Epithelial cell of proximal tubule (primary cell): ENCODE data around the gene ZNG1A. TPM values are rescaled to one million over a fixed set of nuclear protein-coding genes. Genes with fewer than 3 reads are reported as not detected.
"Not testable (repeated sequence)": the region's sequence is repeated elsewhere in the genome, so short reads cannot be mapped to it uniquely, and the experiment has no call there.

Source experiments
- DNase-seq: peaks from one replicate; pipeline ENCODE4 v3.0.0-alpha.2; 2011; ENCODE audit warnings: low read depth
- H3K4me3 ChIP-seq: 2 replicates; pipeline ENCODE4 v1.5.1; 2011; ENCODE audit warnings: low read depth, mild to moderate bottlenecking, low read length
- total RNA-seq: library from RNA; depleted of rRNA; stranded (reverse); fragments of >200 nt; gene quantifications from 2 replicates; pipeline ENCODE4 v1.2.3, GENCODE V29; 2015

Gene ZNG1A
- total RNA-seq, 1 donor from 2014 or later = 48.7 TPM

DNA sequence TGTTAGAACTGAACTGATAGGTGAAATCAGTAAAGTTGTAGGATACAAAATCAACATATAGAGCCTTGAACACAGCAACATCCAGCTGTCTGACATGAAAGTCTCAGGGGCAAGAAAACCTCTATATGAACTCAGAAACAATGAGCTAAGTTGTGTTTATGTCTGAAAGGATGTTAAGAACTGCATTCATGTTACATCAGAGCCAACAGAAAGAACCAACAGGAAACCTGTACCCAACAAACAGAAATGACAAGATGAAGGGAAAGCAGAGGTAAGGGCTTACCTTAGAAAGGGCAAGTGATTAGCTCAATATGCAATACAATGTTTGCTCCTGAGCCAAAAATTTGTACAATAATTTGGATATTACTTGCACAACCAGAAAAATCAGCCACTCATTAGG, 92.2 kb downstream of the ZNG1A start:
- DNase-seq, H3K4me3 ChIP-seq: not testable (repeated sequence)

DNA sequence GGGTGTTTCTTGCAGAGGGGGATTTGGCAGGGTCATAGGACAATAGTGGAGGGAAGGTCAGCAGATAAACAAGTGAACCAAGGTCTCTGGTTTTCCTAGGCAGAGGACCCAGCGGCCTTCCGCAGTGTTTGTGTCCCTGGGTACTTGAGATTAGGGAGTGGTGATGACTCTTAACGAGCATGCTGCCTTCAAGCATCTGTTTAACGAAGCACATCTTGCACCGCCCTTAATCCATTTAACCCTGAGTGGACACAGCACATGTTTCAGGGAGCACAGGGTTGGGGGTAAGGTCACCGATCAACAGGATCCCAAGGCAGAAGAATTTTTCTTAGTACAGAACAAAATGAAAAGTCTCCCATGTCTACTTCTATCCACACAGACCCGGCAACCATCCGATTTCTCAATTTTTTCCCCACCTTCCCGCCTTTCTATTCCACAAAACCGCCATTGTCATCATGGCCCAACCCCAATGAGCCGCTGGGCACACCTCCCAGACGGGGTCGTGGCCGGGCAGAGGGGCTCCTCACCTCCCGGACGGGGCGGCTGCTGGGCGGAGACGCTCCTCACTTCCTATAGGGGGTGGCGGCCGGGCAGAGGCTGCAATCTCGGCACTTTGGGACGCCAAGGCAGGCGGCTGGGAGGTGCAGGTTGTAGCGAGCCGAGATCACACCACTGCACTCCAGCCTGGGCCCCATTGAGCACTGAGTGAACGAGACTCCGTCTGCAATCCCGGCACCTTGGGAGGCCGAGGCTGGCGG, 95.7 kb downstream of the ZNG1A start:
- DNase-seq, H3K4me3 ChIP-seq: not testable (repeated sequence)

DNA sequence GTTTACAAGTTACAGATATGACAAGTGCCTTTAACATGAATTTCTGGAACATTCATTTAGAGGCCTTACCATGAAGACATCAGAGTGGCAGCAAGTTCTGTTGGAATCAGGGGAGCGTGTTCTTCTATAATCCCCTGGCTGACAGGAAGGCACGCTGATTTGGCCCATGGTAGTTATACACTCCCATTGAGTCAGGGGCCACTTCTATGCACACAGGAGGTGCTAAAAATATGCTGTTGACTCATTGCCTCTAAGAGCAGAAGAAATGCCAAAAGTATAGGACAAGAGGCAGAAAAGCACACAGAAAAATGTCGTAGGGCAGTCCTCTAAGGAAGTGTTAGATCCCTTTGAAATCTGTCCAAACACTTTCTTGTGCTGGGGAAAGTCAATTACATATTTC, 100.5 kb downstream of the ZNG1A start:
- H3K4me3 ChIP-seq, DNase-seq: not testable (repeated sequence)

DNA sequence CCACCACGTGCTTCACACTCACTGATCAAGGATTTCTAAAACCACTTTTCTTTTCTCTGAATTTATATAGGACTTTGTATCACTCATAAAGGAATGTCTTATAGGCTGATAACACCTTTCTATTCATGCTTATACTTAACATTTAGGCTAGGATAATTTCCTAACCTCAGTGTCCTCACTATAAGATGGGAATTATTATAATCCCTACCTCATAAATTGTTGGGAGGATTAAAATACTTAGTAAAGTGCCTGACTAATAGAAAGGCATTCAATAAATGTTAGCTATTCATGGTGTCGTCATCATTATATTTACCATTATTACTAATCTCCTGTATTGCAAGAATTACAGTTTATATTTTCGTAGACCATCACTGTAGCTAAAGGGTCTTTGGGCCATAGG, 102.5 kb downstream of the ZNG1A start:
- H3K4me3 ChIP-seq, DNase-seq: not testable (repeated sequence)

DNA sequence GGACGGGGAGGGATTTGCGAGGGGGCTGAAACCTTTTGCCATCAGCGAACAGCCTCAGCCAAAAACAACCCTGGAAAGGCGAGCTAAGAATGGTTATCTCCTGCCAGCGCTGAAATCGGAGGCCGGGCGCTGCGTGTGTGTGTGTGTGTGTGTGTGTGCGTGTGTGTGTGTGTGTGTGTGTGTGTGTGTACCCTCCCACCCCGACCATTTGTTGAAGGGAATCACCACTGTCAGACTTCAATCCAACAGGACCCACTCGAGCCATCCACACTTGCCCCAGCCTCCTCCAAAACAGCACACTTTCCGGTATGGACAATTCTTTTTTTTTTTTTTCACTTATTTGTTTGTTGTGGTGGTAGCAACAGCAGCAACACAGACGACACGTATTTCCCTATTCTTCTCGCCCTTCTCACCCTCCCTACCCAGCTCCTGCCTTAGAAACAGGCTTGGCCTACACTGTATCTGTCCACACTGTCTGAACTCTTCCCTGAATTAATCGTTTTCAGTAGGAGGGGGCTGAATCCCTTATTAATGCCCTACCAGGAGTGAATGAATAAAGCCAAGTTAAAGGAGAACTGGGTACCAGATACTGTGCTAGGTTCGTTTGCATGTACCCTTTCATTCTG, 104.8 kb downstream of the ZNG1A start:
- not testable (repeated sequence) for H3K4me3 ChIP-seq, DNase-seq

DNA sequence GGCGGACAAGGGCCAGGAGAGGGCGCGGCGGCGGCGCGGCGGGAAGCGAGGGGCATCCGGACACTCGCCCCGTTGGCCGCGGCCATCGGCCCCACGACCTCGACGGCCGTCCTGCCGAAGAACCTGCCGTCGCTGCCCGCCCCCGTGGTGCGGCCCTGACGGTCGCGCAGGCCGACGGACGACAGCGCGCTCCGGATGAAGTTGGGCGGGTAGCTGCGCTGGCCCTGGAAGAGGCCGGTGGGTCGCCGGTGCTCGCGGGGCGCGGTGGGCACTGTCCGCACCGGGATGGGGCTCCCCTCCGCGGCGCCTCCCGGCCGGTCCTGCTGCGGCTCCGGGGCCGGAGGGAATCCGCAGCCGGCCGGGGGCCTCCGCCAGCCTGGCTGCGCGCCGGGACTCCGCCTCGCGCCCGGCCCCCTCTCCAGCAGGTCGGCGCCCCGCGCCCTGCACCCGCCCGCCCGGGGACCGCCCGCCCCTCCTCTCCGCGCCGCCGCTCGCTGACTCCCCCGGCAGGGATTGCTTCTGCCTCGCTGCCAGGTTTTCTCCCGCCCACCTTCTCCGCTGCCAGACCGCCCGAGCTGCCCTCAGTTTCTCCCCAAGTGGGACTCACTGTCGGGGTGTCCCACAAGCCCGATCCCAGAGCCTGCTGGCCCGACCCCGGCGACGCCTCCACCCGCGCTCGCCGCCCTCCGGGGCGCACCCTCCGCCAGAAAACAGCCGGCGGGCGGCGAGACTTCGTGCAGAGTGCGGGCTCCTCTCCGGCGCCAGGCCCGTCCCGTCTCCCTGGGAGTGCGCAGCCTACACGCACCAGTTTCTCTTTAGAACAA, 105.6 kb downstream of the ZNG1A start:
- not testable (repeated sequence) for DNase-seq
- peak overlapping the region; percentile 27 for H3K4me3 ChIP-seq

Other genes starting within 250 kb of the ZNG1A start
- gene WASHC1, start 149.6 kb downstream of the ZNG1A start, total RNA-seq = 2.9 and 4.7 TPM in 2 replicates
- 0.07 and 0.46 TPM in 2 replicates for gene FOXD4, start 60.6 kb downstream of the ZNG1A start, total RNA-seq
- gene DOCK8, start 35.8 kb upstream of the ZNG1A start, total RNA-seq = 0.51 and 0.92 TPM in 2 replicates